ENCODE data around the gene TMEM87A. TPM values are rescaled to one million over a fixed set of nuclear protein-coding genes. Genes with fewer than 3 reads are reported as not detected.

The TMEM87A gene
- total and polyA plus RNA-seq, 12 donors = 10.3 to 25.9 (median 20.2) TPM

- Histone ChIP-seq H3K4me1 (peaks cover 0 to 8% (median 7%) of the 10 kb centered on the region in 9 donors), H3K27ac (no peak overlapping the region), H3K9me3 (no peaks in the 10 kb centered on the region), H3K4me3 (no peak overlapping the region), H3K27me3 (no peaks in the 10 kb centered on the region), H3K36me3 (peaks cover 8 to 100% (median 82%) of the 10 kb centered on the region in 9 donors)
- TF ChIP-seq, protein P1, sequence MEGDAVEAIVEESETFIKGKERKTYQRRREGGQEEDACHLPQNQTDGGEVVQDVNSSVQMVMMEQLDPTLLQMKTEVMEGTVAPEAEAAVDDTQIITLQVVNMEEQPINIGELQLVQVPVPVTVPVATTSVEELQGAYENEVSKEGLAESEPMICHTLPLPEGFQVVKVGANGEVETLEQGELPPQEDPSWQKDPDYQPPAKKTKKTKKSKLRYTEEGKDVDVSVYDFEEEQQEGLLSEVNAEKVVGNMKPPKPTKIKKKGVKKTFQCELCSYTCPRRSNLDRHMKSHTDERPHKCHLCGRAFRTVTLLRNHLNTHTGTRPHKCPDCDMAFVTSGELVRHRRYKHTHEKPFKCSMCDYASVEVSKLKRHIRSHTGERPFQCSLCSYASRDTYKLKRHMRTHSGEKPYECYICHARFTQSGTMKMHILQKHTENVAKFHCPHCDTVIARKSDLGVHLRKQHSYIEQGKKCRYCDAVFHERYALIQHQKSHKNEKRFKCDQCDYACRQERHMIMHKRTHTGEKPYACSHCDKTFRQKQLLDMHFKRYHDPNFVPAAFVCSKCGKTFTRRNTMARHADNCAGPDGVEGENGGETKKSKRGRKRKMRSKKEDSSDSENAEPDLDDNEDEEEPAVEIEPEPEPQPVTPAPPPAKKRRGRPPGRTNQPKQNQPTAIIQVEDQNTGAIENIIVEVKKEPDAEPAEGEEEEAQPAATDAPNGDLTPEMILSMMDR (IDR thresholded peaks at IDR 0.05) = no peak
- 90 to 93% methylated on average over 13 of the region's 13 CpGs for WGBS, 2 donors
- DNase-seq = no peak
- no peak for ATAC-seq
- intact Hi-C loops (cut with DNase I) = no loop called here
These were observed 106.8 kb downstream of the TMEM87A start for GRCh38 chr15:42166225-42166940.

- no peaks in the 10 kb centered on the region for H3K27me3 ChIP-seq
- H3K27ac ChIP-seq = no peak overlapping the region
- H3K4me1 ChIP-seq = no peaks in the 10 kb centered on the region
- DNase-seq (no peak), ATAC-seq (no peak)
- H3K4me3 ChIP-seq = no peak overlapping the region
- intact Hi-C loops (cut with DNase I) = no loop called here
- TF ChIP-seq, protein P1 (IDR thresholded peaks at IDR 0.05) = no peak
- whole genome bisulfite sequencing, 2 donors = 93 to 97% methylated on average over 6 of the region's 6 CpGs
- H3K9me3 ChIP-seq = no peaks in the 10 kb centered on the region
- peaks cover 8 to 100% (median 87%) of the 10 kb centered on the region in 9 donors for H3K36me3 ChIP-seq
These were observed 108.1 kb downstream of the TMEM87A start for GRCh38 chr15:42165106-42165505.

- H3K4me3 ChIP-seq = no peak overlapping the region
- H3K27ac ChIP-seq = no peak overlapping the region
- H3K27me3 ChIP-seq = no peaks in the 10 kb centered on the region
- peaks cover 8 to 100% (median 84%) of the 10 kb centered on the region in 9 donors for H3K36me3 ChIP-seq
- DNase-seq = no peak
- TF ChIP-seq, protein P1 (IDR thresholded peaks at IDR 0.05) = no peak
- H3K4me1 ChIP-seq = peaks cover 1 to 9% (median 4%) of the 10 kb centered on the region in 9 donors
- no peak for ATAC-seq
- WGBS, 2 donors = 56 to 59% methylated on average over 4 of the region's 4 CpGs
- intact Hi-C loops (cut with DNase I) = no loop called here
- H3K9me3 ChIP-seq = no peaks in the 10 kb centered on the region
These were observed 109.2 kb downstream of the TMEM87A start for GRCh38 chr15:42163947-42164550.

- Histone ChIP-seq H3K27ac (no peak overlapping the region), H3K27me3 (no peaks in the 10 kb centered on the region), H3K9me3 (no peaks in the 10 kb centered on the region), H3K36me3 (peaks cover 8 to 99% (median 78%) of the 10 kb centered on the region in 9 donors), H3K4me3 (no peak overlapping the region), H3K4me1 (peaks cover 3 to 16% (median 11%) of the 10 kb centered on the region in 9 donors)
- no peak for DNase-seq
- WGBS, 2 donors = 95 to 96% methylated on average over 9 of the region's 9 CpGs
- no peak for ATAC-seq
- TF ChIP-seq, protein P1 (IDR thresholded peaks at IDR 0.05) = no peak
- intact Hi-C loops (cut with DNase I) = no loop called here
These were observed 109.9 kb downstream of the TMEM87A start for GRCh38 chr15:42163291-42163690.

Small RNA genes lying within 50 kb of the gene (microRNA-seq; reads per million reads assigned to microRNA genes)
- 19.2 to 51.1 reads per million in 2 donors for gene MIR627

Other genes starting within 250 kb of the TMEM87A start
- gene PLA2G4D, start 178.9 kb downstream of the TMEM87A start, total RNA-seq = not detected
- not detected for gene PLA2G4D, start 178.9 kb downstream of the TMEM87A start, polyA plus RNA-seq
- 10 to 100 TPM in 1 of 10 donors, 1 to 10 TPM in 7, under 1 TPM in 2; 0.38 to 13.8 (median 1.7) TPM for gene PLA2G4F, start 116.8 kb downstream of the TMEM87A start, total RNA-seq
- gene PLA2G4F, start 116.8 kb downstream of the TMEM87A start, polyA plus RNA-seq = 1 to 10 TPM in 1 of 2 donors, under 1 TPM in 1; 0.03 to 5.5 TPM
- 10 to 100 TPM; 34.8 to 55.0 (median 49.2) TPM for gene VPS39, start 65.1 kb downstream of the TMEM87A start, total RNA-seq
- 10 to 100 TPM; 24.9 to 33.9 TPM for gene VPS39, start 65.1 kb downstream of the TMEM87A start, polyA plus RNA-seq
- 10 to 100 TPM; 15.4 to 25.8 (median 18.9) TPM for gene GANC, start 232 bp downstream of the TMEM87A start, total RNA-seq
- gene GANC, start 232 bp downstream of the TMEM87A start, polyA plus RNA-seq = 1 to 10 TPM; 5.3 to 7.9 TPM
- gene CAPN3, start 86.1 kb upstream of the TMEM87A start, total RNA-seq = 10 to 100 TPM in 1 of 10 donors, 1 to 10 TPM in 9; 2.6 to 10.6 (median 5.7) TPM
- 10 to 100 TPM in 1 of 2 donors, 1 to 10 TPM in 1; 2.7 to 33.9 TPM for gene CAPN3, start 86.1 kb upstream of the TMEM87A start, polyA plus RNA-seq
- gene ZNF106, start 217.7 kb upstream of the TMEM87A start, total RNA-seq = 100 to 1,000 TPM; 390 to 945 (median 812) TPM
- gene ZNF106, start 217.7 kb upstream of the TMEM87A start, polyA plus RNA-seq = 10 to 100 TPM; 52.6 to 67.2 TPM
- 10 to 100 TPM; 26.7 to 64.8 (median 46.6) TPM for gene SNAP23, start 222.2 kb upstream of the TMEM87A start, total RNA-seq
- gene SNAP23, start 222.2 kb upstream of the TMEM87A start, polyA plus RNA-seq = 10 to 100 TPM; 24.8 to 87.9 TPM

Data from heart right ventricle (tissue), 16 donors.